ENCODE results near the gene FAM149A. TPM values are rescaled to one million over a fixed set of nuclear protein-coding genes. Genes with fewer than 3 reads are reported as not detected.

FAM149A gene
- total RNA-seq, 1 donor from 2014 or later = not detected

DNA sequence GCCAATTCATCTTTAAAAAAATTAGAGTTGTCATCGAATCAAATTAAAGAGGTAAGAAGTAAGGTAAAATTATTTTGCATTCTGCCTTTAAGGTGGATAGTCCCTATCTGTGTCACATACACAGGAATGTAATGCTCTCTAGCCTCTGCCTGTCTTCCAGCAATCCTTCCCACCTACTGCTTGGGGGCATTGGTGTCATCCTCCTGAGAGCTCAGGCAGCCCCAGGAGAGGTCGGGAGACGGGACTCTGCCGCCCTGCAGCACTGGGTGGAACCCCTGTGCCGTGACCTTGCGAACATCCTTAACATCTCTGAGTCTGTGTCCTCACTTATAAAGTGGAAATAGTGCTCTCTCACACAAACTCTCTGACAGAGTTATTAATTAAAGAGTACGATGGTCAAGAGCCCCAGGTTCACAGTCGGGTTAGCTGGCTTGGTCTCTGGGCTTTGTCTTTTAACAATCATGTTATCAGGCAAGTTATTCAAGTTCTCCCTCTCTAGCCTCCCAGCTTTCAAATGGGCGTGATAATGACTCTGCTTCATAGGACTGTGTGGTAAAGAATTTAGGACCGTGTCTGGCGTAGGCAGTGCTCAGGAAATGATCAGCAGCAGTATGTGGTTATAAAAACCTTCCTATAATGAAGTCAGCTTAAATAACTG, 25.4 kb upstream of the FAM149A start:
- DNase-seq (no peak), ATAC-seq (ENCODE audit: low read depth) (no peak)
- CTCF ChIA-PET = no interaction called here
- POLR2A ChIA-PET = no interaction called here
- no peaks in the 10 kb centered on the region for H3K36me3 Mint-ChIP-seq (ENCODE audit: low read depth)
- H3K4me1 Mint-ChIP-seq = no peaks in the 10 kb centered on the region
- TF ChIP-seq, protein P1, sequence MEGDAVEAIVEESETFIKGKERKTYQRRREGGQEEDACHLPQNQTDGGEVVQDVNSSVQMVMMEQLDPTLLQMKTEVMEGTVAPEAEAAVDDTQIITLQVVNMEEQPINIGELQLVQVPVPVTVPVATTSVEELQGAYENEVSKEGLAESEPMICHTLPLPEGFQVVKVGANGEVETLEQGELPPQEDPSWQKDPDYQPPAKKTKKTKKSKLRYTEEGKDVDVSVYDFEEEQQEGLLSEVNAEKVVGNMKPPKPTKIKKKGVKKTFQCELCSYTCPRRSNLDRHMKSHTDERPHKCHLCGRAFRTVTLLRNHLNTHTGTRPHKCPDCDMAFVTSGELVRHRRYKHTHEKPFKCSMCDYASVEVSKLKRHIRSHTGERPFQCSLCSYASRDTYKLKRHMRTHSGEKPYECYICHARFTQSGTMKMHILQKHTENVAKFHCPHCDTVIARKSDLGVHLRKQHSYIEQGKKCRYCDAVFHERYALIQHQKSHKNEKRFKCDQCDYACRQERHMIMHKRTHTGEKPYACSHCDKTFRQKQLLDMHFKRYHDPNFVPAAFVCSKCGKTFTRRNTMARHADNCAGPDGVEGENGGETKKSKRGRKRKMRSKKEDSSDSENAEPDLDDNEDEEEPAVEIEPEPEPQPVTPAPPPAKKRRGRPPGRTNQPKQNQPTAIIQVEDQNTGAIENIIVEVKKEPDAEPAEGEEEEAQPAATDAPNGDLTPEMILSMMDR (IDR thresholded peaks at IDR 0.05) = no peak
- no peak overlapping the region for H3K27ac Mint-ChIP-seq
- intact Hi-C loops (cut with micrococcal nuclease) = no loop called here
- no peaks in the 10 kb centered on the region for H3K9me3 Mint-ChIP-seq
- no peak overlapping the region for H3K4me3 Mint-ChIP-seq
- peaks cover 22% of the 10 kb centered on the region for H3K27me3 Mint-ChIP-seq

GRCh38 chr4:186079694-186080093, 24.8 kb upstream of the FAM149A start:
- intact Hi-C loops (cut with micrococcal nuclease) = no loop called here
- POLR2A ChIA-PET = no interaction called here
- TF ChIP-seq, protein P1 (IDR thresholded peaks at IDR 0.05) = no peak
- H3K4me3 Mint-ChIP-seq = no peak overlapping the region
- no peak overlapping the region for H3K27ac Mint-ChIP-seq
- no peaks in the 10 kb centered on the region for H3K4me1 Mint-ChIP-seq
- H3K36me3 Mint-ChIP-seq (ENCODE audit: low read depth) = no peaks in the 10 kb centered on the region
- ATAC-seq (ENCODE audit: low read depth) (no peak), DNase-seq (no peak)
- H3K27me3 Mint-ChIP-seq = peaks cover 22% of the 10 kb centered on the region
- no peaks in the 10 kb centered on the region for H3K9me3 Mint-ChIP-seq
- CTCF ChIA-PET = no interaction called here

DNA sequence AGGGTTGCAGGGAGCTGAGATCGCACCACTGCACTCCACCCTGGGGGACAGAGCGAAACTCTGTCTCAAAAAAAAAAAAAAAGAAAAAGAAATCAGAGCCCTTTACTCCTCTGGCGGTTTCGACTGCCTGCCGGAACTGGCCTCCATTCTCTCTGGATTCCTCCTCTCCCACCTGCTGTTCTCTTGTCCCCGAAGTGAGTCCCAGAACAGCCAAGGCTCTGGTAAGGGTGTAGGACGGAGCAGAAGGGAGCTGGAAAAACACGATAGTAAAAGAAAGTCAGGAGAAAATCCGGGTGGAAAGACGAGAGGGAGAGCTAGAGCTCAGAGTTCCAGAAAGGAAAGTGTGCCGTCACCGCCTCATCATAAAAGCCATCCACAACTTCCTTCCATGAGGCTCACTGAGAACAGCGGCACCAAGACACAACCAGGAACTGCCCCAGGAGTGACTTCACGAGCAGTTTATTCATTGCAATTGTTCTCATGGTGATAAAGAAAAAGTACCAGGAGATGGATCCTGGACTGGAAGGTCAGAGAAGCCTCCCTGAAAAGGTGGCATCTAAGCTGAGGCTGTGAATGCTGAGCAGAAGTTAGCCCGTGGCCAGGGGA, 23.2 kb upstream of the FAM149A start:
- no peaks in the 10 kb centered on the region for H3K9me3 Mint-ChIP-seq
- H3K27me3 Mint-ChIP-seq = peaks cover 22% of the 10 kb centered on the region
- H3K36me3 Mint-ChIP-seq (ENCODE audit: low read depth) = no peaks in the 10 kb centered on the region
- H3K4me3 Mint-ChIP-seq = no peak overlapping the region
- TF ChIP-seq, protein P1 (IDR thresholded peaks at IDR 0.05) = no peak
- POLR2A ChIA-PET = no interaction called here
- ATAC-seq (ENCODE audit: low read depth) (no peak), DNase-seq (no peak)
- H3K4me1 Mint-ChIP-seq = no peaks in the 10 kb centered on the region
- no peak overlapping the region for H3K27ac Mint-ChIP-seq
- CTCF ChIA-PET = no interaction called here
- intact Hi-C loops (cut with micrococcal nuclease) = no loop called here

GRCh38 chr4:186082221-186082620, 22.3 kb upstream of the FAM149A start:
- DNase-seq = no peak
- POLR2A ChIA-PET = no interaction called here
- Mint-ChIP-seq H3K4me1 (no peaks in the 10 kb centered on the region), H3K27me3 (peaks cover 23% of the 10 kb centered on the region), H3K4me3 (no peak overlapping the region), H3K9me3 (no peaks in the 10 kb centered on the region), H3K36me3 (ENCODE audit: low read depth) (no peaks in the 10 kb centered on the region), H3K27ac (no peak overlapping the region)
- CTCF ChIA-PET = no interaction called here
- intact Hi-C loops (cut with micrococcal nuclease) = no loop called here
- TF ChIP-seq, protein P1 (IDR thresholded peaks at IDR 0.05) = no peak
- no peak for ATAC-seq (ENCODE audit: low read depth)

- Mint-ChIP-seq H3K4me1 (no peaks in the 10 kb centered on the region), H3K27me3 (peaks cover 17% of the 10 kb centered on the region), H3K27ac (no peak overlapping the region), H3K36me3 (ENCODE audit: low read depth) (no peaks in the 10 kb centered on the region), H3K9me3 (peaks cover 2% of the 10 kb centered on the region), H3K4me3 (no peak overlapping the region)
- ATAC-seq (ENCODE audit: low read depth) (no peak), DNase-seq (no peak)
- ChIA-PET CTCF (no interaction called here), POLR2A (no interaction called here)
- TF ChIP-seq, protein P1 (IDR thresholded peaks at IDR 0.05) = no peak
- intact Hi-C loops (cut with micrococcal nuclease) = no loop called here
These were observed 16.0 kb upstream of the FAM149A start for GRCh38 chr4:186088523-186088922.
